Type B pancreatic cell (in vitro differentiated cells): Measurements from ENCODE around the gene C10orf95. TPM values are rescaled to one million over a fixed set of nuclear protein-coding genes. Genes with fewer than 3 reads are reported as not detected.
A peak's percentile ranks its signal among the peaks of the same experiment; 100 is the strongest.

ENCODE experiments used
- DNase-seq: peaks from one replicate; pipeline ENCODE4 v3.0.0; 2021; ENCODE audit warnings: mixed read lengths; ENCODE audit not compliant: unreplicated experiment; ENCODE audit errors: extremely low spot score
- H3K27ac Mint-ChIP-seq: 2 replicates; pipeline ENCODE4 v1.8.0; 2021; ENCODE audit warnings: mild to moderate bottlenecking, mixed read lengths
- H3K27me3 Mint-ChIP-seq: 2 replicates; pipeline ENCODE4 v1.8.0; 2021; ENCODE audit warnings: mixed read lengths
- H3K36me3 Mint-ChIP-seq: 2 replicates; pipeline ENCODE4 v1.8.0; 2021; ENCODE audit warnings: mixed read lengths
- H3K4me1 Mint-ChIP-seq: one replicate; pipeline ENCODE4 v1.8.0; 2021; ENCODE audit warnings: mixed read lengths; ENCODE audit not compliant: unreplicated experiment
- H3K4me3 Mint-ChIP-seq: 2 replicates; pipeline ENCODE4 v1.8.0; 2021; ENCODE audit warnings: mild to moderate bottlenecking, mixed read lengths
- H3K9me3 Mint-ChIP-seq: 2 replicates; pipeline ENCODE4 v1.8.0; 2021; ENCODE audit warnings: mixed read lengths
- total RNA-seq: library from RNA; stranded (reverse); gene quantifications from 2 replicates; pipeline ENCODE4 v1.2.1, GENCODE V29; 2021; ENCODE audit warnings: low replicate concordance
- TF ChIP-seq, protein P1 (sequence below): fragments of 200-600 bp; sonication (generic); conservative IDR thresholded peaks from 2 replicates; pipeline ENCODE4 v1.5.0; 2021; ENCODE audit warnings: antibody characterized with exemption, mild to moderate bottlenecking

Gene C10orf95
- total RNA-seq, 1 donor from 2014 or later: 0.75 TPM

DNA sequence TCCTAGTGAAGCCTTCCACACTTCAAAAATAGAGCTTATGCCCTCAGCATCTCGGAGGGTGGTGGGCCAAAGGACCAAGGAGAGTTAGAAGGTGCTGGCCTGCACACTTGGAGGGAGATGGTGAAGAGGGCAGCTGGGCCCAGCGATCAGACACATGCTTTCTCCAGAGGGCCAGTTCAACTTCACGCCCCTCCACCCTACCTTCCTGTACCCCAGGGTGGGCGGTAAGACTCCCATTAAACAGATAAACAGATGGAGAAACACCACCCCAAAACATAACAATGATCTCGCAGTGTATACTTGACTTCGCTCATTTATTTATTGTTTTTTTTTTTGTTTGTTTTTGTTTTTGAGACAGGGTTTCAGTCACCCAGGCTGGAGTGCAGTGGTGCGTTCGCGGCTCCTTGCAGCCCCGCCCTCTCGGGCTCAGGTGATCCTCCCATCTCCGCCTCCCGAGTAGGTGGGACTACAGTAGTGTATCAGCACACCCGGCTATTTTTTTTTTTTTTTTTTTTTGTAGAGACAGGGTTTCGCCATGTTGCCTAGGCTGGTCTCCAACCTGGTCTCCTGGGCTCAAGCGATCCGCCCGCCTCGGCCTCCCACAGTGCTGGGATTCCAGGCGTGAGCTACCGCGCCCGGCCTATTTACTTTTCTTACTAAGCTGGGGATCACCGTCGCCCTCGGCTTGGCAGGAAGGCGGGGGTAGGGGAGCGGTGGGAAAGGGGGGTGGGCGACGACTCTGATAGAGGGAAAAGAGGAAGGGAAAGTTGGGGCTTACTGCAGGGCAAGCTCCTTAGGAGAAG, 1.8 kb downstream of the C10orf95 start:
- DNase-seq: no peak
- H3K4me1 Mint-ChIP-seq: peaks cover 12% of the 10 kb centered on the region
- H3K4me3 Mint-ChIP-seq: peak overlapping the region; percentile 96
- H3K27me3 Mint-ChIP-seq: no peaks in the 10 kb centered on the region
- no peaks in the 10 kb centered on the region for H3K36me3 Mint-ChIP-seq
- H3K27ac Mint-ChIP-seq: peak overlapping the region; percentile 95
- no peaks in the 10 kb centered on the region for H3K9me3 Mint-ChIP-seq
- TF ChIP-seq, protein P1, sequence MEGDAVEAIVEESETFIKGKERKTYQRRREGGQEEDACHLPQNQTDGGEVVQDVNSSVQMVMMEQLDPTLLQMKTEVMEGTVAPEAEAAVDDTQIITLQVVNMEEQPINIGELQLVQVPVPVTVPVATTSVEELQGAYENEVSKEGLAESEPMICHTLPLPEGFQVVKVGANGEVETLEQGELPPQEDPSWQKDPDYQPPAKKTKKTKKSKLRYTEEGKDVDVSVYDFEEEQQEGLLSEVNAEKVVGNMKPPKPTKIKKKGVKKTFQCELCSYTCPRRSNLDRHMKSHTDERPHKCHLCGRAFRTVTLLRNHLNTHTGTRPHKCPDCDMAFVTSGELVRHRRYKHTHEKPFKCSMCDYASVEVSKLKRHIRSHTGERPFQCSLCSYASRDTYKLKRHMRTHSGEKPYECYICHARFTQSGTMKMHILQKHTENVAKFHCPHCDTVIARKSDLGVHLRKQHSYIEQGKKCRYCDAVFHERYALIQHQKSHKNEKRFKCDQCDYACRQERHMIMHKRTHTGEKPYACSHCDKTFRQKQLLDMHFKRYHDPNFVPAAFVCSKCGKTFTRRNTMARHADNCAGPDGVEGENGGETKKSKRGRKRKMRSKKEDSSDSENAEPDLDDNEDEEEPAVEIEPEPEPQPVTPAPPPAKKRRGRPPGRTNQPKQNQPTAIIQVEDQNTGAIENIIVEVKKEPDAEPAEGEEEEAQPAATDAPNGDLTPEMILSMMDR: no peak

DNA sequence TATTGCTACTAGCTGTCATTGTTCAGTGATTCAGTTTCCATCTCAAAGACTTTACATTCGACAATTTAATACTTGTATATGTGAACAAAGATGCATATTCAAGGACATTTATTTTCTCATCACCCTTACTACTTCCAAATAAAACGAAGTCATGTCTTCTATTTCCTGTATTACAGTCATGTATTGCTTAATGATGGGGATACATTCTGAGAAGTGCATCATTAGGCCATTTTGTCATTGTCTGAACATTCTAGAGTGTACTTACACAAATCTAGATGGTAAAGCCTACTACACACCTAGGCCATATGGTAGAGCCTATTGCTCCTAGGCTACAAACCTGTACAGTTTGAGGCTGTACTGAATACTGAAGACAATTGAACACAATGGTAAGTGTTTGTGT, 6.5 kb downstream of the C10orf95 start:
- H3K27ac Mint-ChIP-seq: no peak overlapping the region
- H3K36me3 Mint-ChIP-seq: no peaks in the 10 kb centered on the region
- TF ChIP-seq, protein P1: no peak
- H3K4me3 Mint-ChIP-seq: no peak overlapping the region
- H3K9me3 Mint-ChIP-seq: no peaks in the 10 kb centered on the region
- no peak for DNase-seq
- peaks cover 8% of the 10 kb centered on the region for H3K4me1 Mint-ChIP-seq
- peaks cover 3% of the 10 kb centered on the region for H3K27me3 Mint-ChIP-seq

DNA sequence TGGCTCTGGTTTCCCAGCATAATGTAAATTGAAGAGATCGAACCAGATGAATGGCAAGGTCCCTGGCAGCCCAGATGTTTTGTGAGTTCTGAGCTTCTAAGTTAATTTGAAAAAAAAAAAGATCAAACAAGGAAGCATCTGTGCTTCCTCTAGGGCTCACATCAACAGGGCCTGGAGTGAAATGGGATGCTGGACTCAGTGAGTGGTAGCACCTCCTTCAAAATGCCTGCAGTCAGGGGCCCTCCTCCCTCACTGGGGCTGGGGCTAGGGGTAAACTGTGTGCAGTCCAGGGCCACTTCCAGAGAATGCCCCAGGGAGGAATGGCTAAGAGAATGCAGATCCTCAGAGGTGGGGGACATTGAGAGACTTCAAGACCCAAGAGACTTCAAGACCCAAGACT, 13.0 kb downstream of the C10orf95 start:
- Mint-ChIP-seq H3K27me3 (peaks cover 17% of the 10 kb centered on the region), H3K9me3 (no peaks in the 10 kb centered on the region), H3K27ac (no peak overlapping the region), H3K4me1 (peaks cover 23% of the 10 kb centered on the region), H3K36me3 (no peaks in the 10 kb centered on the region), H3K4me3 (no peak overlapping the region)
- TF ChIP-seq, protein P1: no peak
- no peak for DNase-seq

DNA sequence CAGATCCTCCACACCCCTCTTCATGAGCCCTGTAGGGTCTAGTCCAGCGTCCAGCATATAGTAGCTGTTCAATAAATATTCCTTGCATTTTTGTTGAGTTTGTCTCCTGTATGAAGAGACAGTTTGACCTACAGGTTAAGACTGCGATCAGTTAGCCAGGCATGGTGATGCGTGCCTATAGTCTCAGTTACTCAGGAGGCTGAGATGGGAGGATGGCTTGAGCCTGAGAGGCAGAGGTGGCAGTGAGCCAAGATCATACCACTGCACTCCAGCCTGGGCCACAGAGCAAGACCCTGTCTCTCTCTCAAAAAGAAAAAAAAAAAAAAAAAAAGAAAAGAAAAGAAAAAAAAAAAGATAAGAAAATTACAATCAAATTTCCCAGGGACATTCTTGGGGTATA, 13.8 kb downstream of the C10orf95 start:
- TF ChIP-seq, protein P1: no peak
- peaks cover 17% of the 10 kb centered on the region for H3K27me3 Mint-ChIP-seq
- H3K4me3 Mint-ChIP-seq: no peak overlapping the region

DNA sequence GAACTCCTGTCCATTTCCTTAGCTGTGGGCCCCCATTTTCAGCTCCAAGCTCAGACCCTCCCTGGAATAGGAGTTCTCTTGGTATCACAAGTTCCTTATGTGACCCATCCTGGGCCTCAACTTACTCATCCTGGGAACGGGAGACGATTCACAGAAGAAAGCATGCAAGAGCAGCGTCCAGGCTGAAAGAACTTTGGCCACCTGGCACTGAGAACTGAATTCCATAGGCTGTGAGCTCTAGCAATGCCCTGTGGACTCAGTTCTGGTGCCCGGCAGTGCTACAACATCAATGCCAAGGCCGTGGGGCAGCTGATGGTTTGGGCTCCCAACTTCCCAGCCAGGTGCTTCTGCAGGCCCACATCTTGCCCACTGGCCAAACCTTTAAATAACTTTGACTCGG, 15.0 kb downstream of the C10orf95 start:
- TF ChIP-seq, protein P1: no peak
- Mint-ChIP-seq H3K4me1 (peaks cover 28% of the 10 kb centered on the region), H3K9me3 (no peaks in the 10 kb centered on the region), H3K4me3 (no peak overlapping the region), H3K36me3 (no peaks in the 10 kb centered on the region), H3K27me3 (peaks cover 15% of the 10 kb centered on the region), H3K27ac (no peak overlapping the region)
- DNase-seq: no peak

More for the DNA sequence above, 13.8 kb downstream of the C10orf95 start:
- peaks cover 23% of the 10 kb centered on the region for H3K4me1 Mint-ChIP-seq
- no peaks in the 10 kb centered on the region for H3K36me3 Mint-ChIP-seq
- no peak overlapping the region for H3K27ac Mint-ChIP-seq
- no peaks in the 10 kb centered on the region for H3K9me3 Mint-ChIP-seq
- no peak for DNase-seq
